Kidney (tissue), 14 donors: Measurements from ENCODE around the gene DNAJA4. TPM values are rescaled to one million over a fixed set of nuclear protein-coding genes. Genes with fewer than 3 reads are reported as not detected.

Experiments used
- DNase-seq, 5 donors: peaks; one replicate each; pipeline ENCODE4 v3.0.0-alpha.2; 2013 to 2020
- FAIRE-seq: peaks from 2 replicates; lab custom pipeline; 2012; peaks lifted over from hg19 to GRCh38; lab: Jason Lieb, UNC
- H3K27ac ChIP-seq, 2 donors: one replicate each; pipeline ENCODE4 v1.7.0; 2013; ENCODE audit warnings: low read depth in 2 of 2, low read length in 2 of 2, inconsistent platforms in 1 of 2
- H3K27me3 ChIP-seq: one replicate; pipeline ENCODE4 v1.7.1; 2013; ENCODE audit warnings: low read length, inconsistent platforms; ENCODE audit not compliant: control insufficient read depth, insufficient read depth
- H3K36me3 ChIP-seq, 3 donors: one replicate each; pipeline versions ENCODE4 v1.7.0 to v1.7.1; 2013; ENCODE audit warnings: low read length in 3 of 3, control low read depth in 1 of 3, inconsistent platforms in 1 of 3; ENCODE audit not compliant: insufficient read depth in 3 of 3, control insufficient read depth in 2 of 3
- H3K4me1 ChIP-seq, 3 donors: one replicate each; pipeline versions ENCODE4 v1.7.0 to v1.7.1; 2013; ENCODE audit warnings: low read length in 3 of 3, inconsistent platforms in 1 of 3, low read depth in 1 of 3; ENCODE audit not compliant: control insufficient read depth in 2 of 3, insufficient read depth in 2 of 3
- H3K4me3 ChIP-seq, 3 donors: one replicate each; pipeline versions ENCODE4 v1.7.0 to v1.8.1; 2013; ENCODE audit warnings: low read length in 3 of 3, control low read depth in 1 of 3, inconsistent platforms in 1 of 3
- H3K9ac ChIP-seq, 3 donors: one replicate each; pipeline versions ENCODE4 v1.7.0 to v1.7.1; 2013; ENCODE audit warnings: low read length in 3 of 3, control low read depth in 1 of 3, inconsistent platforms in 1 of 3
- H3K9me3 ChIP-seq, 3 donors: one replicate each; pipeline versions ENCODE4 v1.7.0 to v1.7.1; 2013; ENCODE audit warnings: low read length in 3 of 3, control low read depth in 1 of 3, inconsistent platforms in 1 of 3; ENCODE audit not compliant: control insufficient read depth in 2 of 3, insufficient read depth in 1 of 3
- intact Hi-C: fragments of 100-400 bp; cut with DNase I; formaldehyde crosslinking; loops from one replicate; pipeline ENCODE4 v1.11.1; 2022
- polyA plus RNA-seq: library from polyadenylated mRNA; stranded (reverse); fragments of 350-450 nt; fragmentation: Illumina TruSeq; extraction: RNeasy Lipid Tissue Mini Kit (QIAGEN cat#74804); gene quantifications from one replicate; pipeline ENCODE4 v1.2.3, GENCODE V29; 2014; ENCODE audit warnings: low read depth, low replicate concordance; ENCODE audit not compliant: insufficient read depth
- total RNA-seq: library from RNA; stranded (reverse); fragmentation: NEBNext Ultra II Directional; extraction: Animal tissue kit (Norgen Biotek cat#: 25700); gene quantifications from one replicate; pipeline ENCODE4 v1.2.1, GENCODE V29; 2021
- TF ChIP-seq, protein P1 (sequence below): IDR thresholded peaks from 3 replicates; pipeline ENCODE4 v1.5.1; 2012; ENCODE audit warnings: mild to moderate bottlenecking, moderate library complexity, borderline replicate concordance; ENCODE audit not compliant: insufficient read depth; ENCODE audit errors: extremely low read depth
- donor health status: control.
- donor health status: control.
- donor health status: control.
- donor health status: control.
- donor health status: control.
- donor health status: DM: yes; HTN: yes; CAD: no.
- donor health status: Normal renal cell carcinoma (clear cell type).

DNAJA4 gene
- total and polyA plus RNA-seq, 2 donors from 2014 or later = 19.9 to 31.1 TPM

DNA sequence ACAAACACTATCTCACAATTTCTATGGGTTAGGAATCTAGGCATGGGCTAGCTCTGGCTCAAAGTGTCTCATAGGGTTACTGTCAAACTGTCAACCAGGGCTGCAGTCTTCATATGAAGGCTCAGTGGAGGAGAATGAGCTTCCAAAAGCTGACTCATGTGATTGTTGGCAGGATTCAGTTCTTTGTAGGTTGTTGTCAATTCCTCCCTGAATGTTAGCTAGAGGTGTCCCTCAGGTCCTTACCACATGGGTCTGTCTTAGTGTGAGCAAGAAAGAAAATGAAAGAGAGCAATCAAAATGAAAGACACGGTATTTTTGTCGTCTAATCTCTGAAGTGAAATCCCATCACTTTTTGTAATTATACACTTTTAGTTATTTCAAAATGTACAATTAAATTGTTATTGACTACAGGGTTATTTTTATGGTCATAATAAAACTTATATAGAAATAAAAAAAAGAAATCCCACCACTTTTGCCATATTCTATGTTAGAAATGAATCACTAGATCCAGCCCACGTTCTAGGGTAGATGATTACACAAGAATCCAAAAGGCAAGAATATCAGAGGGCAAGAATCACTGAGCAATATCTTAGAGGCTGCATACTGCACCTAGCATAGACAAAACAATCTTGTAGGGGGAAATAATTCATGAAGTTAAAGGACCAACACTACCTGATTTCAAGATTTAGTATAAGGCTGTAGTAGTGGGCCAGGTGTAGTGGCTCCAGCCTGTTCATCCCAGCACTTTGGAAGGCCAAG is 38.4 kb upstream of the DNAJA4 start:
- DNase-seq (no peak), FAIRE-seq (no peak)
- Histone ChIP-seq H3K9ac (no peak overlapping the region), H3K4me3 (no peak overlapping the region), H3K9me3 (no peaks in the 10 kb centered on the region), H3K27me3 (no peaks in the 10 kb centered on the region), H3K4me1 (no peaks in the 10 kb centered on the region), H3K27ac (no peak overlapping the region), H3K36me3 (no peaks in the 10 kb centered on the region)
- TF ChIP-seq, protein P1, sequence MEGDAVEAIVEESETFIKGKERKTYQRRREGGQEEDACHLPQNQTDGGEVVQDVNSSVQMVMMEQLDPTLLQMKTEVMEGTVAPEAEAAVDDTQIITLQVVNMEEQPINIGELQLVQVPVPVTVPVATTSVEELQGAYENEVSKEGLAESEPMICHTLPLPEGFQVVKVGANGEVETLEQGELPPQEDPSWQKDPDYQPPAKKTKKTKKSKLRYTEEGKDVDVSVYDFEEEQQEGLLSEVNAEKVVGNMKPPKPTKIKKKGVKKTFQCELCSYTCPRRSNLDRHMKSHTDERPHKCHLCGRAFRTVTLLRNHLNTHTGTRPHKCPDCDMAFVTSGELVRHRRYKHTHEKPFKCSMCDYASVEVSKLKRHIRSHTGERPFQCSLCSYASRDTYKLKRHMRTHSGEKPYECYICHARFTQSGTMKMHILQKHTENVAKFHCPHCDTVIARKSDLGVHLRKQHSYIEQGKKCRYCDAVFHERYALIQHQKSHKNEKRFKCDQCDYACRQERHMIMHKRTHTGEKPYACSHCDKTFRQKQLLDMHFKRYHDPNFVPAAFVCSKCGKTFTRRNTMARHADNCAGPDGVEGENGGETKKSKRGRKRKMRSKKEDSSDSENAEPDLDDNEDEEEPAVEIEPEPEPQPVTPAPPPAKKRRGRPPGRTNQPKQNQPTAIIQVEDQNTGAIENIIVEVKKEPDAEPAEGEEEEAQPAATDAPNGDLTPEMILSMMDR = no peak
- intact Hi-C loops = no loop called here

GRCh38 chr15:78228356-78228996 is 35.9 kb upstream of the DNAJA4 start:
- TF ChIP-seq, protein P1 = no peak
- no peaks in the 10 kb centered on the region for H3K27me3 ChIP-seq
- DNase-seq (no peak), FAIRE-seq (no peak)
- no peaks in the 10 kb centered on the region for H3K4me1 ChIP-seq
- no peaks in the 10 kb centered on the region for H3K36me3 ChIP-seq
- H3K4me3 ChIP-seq = no peak overlapping the region
- intact Hi-C loops = no loop called here
- no peak overlapping the region for H3K27ac ChIP-seq
- no peak overlapping the region for H3K9ac ChIP-seq
- no peaks in the 10 kb centered on the region for H3K9me3 ChIP-seq

- no peaks in the 10 kb centered on the region for H3K4me1 ChIP-seq
- TF ChIP-seq, protein P1 = no peak
- H3K9ac ChIP-seq = no peak overlapping the region
- FAIRE-seq = no peak
- H3K27ac ChIP-seq = no peak overlapping the region
- intact Hi-C loops = loop anchor here (10.0 kb wide), 1 partner anchor 105 kb away; no protein-coding TSS in a partner anchor
- no peak overlapping the region for H3K4me3 ChIP-seq
- no peak for DNase-seq
- H3K9me3 ChIP-seq = no peaks in the 10 kb centered on the region
- H3K27me3 ChIP-seq = no peaks in the 10 kb centered on the region
- H3K36me3 ChIP-seq = no peaks in the 10 kb centered on the region
Measured at GRCh38 chr15:78229431-78230406, 34.6 kb upstream of the DNAJA4 start.
